Muscle of arm (tissue), 12 donors: Measurements from ENCODE around the gene RAD51B. TPM values are rescaled to one million over a fixed set of nuclear protein-coding genes. Genes with fewer than 3 reads are reported as not detected.
"Not testable (repeated sequence)": the region's sequence is repeated elsewhere in the genome, so short reads cannot be mapped to it uniquely, and the experiment has no call there.

Experiments
- DNase-seq: peaks from one replicate; pipeline ENCODE4 v3.0.0-alpha.2; 2013
- polyA plus RNA-seq, 12 donors: library from polyadenylated mRNA; unstranded; fragments of 120-200 nt; gene quantifications; one replicate each; pipeline ENCODE4 v1.2.1, GENCODE V29; 2013; ENCODE audit not compliant: insufficient read length in 12 of 12

The RAD51B gene
- polyA plus RNA-seq, 12 donors, result 6.3 to 13.1 (median 9.7) TPM; not detected in 2

DNA sequence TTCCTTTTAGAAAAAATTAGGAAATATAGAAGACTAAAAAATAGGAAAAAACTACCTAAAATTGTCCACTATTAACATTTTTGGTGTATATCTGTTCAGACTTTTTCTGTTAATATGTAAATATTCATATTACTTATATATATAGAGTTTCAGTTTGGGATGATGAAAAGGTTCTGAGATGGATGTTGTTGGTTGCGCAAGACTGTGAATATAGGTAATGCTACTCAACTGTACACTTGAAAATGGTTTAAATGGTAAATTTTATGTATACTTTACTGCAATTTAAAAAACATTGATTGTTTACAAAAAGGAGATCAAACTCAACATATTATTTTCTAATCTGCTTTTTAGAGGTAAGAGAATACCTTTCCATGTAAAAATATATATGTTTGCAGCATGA is 200.9 kb downstream of the RAD51B start:
- no peak for DNase-seq

DNA sequence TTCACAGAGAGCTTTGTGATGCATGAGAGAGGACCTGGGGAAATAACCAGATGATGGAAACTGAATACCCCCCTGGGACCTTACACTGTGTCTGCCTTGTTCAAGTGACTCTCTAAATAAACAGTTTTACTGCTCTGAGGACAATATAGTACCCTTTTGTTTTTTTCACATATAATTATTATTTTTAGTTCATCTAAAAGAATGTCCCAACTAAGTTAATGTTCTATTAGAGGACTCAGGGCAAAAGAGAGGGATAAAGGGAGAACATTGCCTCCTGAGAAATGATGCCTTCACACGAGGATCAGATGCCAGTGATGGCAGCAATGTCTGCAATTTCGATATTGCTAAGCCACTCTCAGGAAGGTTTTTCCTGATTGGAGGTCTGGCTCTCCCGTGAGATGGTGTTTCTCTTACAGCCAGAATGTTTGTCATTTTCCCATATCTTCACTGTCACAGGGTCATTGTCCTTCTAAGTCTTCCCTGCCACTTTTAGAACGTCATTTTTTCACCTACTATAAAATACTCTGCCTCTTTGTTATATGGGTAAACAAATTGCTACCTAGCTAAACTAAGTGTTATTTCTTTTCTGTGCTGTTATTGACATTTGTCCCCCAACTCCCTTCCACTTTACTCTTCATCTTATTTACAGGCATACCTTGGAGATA is 201.6 kb downstream of the RAD51B start:
- DNase-seq, result no peak

DNA sequence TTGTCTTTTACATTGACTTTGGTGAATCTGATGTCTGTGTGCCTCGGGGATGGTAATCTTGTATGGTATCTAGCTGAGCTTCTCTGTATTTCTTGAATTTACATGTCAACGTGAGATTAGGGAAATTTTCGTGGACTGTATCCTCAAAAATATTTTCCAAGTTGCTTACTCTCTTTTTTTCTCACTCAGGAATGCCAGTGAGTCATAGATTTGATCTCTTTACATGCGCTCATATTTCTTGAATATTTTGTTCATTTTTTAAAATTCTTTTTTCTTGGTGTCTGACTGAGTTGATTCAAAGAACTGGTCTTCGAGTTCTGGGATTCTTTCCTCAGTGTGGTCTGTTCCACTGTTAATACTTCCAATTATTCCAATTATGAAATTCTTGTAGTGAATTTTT is 207.7 kb downstream of the RAD51B start:
- DNase-seq, result no peak

DNA sequence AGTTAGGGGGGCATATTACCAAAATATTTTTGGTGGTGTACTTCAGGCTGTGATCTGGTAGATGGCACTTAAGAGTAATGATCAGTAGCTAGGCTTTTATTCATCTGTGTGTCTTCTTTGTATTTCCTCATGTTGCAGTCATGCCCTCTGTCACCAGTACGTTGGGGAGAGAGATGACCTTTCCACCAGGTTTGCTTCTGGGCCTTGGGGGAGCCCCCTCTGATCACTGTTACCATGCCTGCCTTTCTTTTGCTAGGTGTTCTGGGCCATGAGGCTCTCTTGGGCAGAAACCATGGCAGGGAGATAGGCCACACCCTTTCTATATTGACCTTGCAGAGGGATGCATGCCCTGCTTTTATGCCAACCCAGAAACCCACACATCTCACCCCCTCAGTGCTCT is 208.5 kb downstream of the RAD51B start:
- no peak for DNase-seq

- not testable (repeated sequence) for DNase-seq
These were observed 211.4 kb downstream of the RAD51B start for GRCh38 chr14:68031011-68031410.

DNA sequence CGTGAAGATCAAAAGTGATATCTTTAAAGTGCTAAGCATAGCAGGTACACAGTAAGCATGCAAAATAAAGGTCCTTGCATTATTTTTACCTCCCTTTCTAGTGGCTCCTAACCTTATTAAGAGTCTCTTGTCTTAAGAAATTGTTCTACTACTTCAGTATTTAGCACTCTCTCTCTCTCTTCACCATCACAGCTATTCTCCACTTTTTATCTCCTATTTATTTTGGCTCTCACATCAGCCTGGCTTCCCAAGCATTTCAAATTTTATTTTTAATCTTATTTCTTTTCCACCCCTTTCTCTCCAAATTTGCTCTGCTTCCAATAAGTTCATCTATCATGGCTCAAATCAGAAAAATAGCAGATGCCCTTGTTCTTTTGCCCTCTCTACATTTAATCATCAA is 212.6 kb downstream of the RAD51B start:
- DNase-seq, result no peak

DNA sequence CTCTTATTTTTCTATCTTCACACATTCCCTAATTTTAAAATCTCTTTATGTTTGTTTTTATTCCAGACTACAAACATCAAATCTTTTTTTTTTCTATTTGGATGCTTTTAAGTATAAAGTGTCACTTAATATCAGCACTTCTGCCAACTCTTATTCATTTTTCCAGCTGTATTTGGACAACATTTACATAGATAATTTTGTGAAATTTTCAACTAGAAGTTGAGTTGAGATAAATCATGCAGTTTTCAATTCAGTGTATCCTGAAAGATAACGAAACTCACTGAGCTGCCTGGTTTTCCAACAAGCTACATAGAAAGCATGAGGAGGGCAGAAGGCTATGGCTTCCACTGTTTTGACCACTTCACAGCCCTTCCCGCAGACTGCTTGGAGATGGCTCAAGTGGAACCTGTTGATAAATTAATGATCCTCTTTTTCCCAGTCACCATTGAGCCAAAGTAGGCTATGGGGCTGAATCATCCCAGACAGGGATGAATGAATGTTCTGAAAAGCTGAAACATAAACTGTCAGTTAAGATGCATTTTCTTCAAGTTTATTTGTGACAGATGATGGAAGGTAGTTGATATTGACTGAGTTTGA is 213.9 kb downstream of the RAD51B start:
- DNase-seq, result no peak

- no peak for DNase-seq
These were observed 215.3 kb downstream of the RAD51B start for GRCh38 chr14:68034896-68035295.

DNA sequence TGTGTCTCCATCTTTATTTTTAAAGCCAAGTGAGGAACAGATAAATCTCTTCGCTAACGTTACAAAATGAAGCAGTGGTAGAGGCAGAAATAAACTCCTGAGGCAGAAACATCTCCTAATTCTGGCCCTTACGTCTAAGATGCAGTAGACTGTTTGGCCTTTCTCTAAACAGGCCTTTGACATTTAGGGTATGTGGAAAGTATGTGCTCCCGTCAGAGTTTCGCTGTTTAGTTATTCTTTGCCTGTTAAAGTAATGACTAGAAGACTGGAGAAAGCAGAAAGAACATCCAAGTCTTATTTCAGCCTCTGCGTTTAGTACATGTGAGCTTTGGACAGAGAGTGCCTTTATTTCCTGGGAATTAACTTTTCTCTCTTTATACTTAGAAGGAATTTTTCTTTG is 216.6 kb downstream of the RAD51B start:
- peak; percentile 43 for DNase-seq

DNA sequence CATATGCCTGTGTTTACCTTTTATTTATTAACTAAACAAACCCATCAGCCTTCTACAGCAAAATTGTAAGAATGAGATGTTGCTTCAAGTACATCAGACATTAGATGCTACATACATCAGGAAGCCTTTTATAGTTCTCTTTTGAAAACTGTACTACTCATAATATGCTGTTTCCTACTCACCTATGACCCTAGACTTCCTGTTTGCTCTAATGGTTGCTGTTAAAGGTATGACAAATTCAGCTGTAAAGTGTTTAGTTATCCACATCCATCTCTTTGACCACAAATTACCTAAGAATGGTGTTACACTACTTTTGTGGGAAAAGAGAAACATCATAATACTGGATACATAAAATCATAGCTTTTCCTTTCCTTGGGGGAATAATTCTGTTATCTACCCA is 220.0 kb downstream of the RAD51B start:
- no peak for DNase-seq

- no peak for DNase-seq
These were observed 221.2 kb downstream of the RAD51B start for GRCh38 chr14:68040633-68041369.

DNA sequence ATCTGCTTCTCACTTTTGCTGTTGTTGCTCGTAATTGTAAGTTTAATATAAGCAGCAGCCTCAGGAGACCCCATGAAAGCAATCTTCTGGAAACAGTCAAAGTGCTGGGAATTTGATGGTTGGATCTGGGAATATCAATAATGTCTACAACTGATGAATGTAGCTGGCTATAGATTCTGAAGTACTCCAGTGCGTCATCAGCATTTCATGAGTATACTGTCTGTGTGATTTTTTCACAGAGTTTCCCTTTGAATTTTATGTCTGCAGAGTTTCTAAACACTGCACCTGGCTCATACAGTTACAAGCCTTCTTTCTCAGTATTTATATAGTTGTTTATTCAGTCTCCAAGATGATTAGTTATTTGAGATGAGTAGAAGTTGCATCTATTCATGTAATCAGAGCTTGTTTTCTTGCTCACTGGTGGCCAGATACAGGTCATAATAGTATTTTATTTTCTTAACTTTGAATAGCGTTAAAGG is 222.3 kb downstream of the RAD51B start:
- peak; percentile 59 for DNase-seq

- no peak for DNase-seq
These were observed 223.1 kb downstream of the RAD51B start for GRCh38 chr14:68042586-68043210.

DNA sequence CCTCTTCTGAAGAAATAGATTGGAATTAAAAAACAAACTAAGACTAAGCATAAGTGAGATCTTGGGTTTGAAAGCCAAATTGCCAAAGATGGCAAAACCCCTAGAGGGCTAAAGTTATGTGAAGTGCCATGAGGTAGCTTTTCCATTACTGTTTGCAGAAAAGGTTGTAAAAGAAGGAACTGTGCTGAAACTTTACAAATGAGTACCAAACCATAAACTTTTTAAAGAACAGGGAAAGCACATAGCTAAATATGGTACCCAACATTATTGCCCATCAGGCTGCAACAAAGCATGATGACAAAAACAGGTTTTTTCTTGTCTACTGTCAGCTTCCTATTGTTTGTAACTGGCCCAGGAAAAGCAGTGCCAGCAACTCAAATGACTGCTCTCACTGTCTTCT is 224.2 kb downstream of the RAD51B start:
- DNase-seq, result no peak

- no peak for DNase-seq
These were observed 228.3 kb downstream of the RAD51B start for GRCh38 chr14:68047906-68048305.

DNA sequence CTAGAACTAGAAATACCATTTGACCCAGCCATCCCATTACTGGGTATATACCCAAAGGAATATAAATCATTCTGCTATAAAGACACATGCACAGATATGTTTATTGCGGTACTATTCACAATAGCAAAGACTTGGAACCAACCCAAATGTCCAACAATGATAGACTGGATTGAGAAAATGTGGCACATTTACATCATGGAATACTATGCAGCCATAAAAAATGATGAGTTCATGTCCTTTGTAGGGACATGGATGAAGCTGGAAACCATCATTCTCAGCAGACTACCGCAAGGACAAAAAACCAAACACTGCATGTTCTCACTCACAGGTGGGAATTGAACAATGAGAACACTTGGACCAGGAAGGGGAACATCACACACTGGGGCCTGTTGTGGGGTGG is 229.2 kb downstream of the RAD51B start:
- not testable (repeated sequence) for DNase-seq

GRCh38 chr14:68050177-68050576 is 230.6 kb downstream of the RAD51B start:
- no peak for DNase-seq

DNA sequence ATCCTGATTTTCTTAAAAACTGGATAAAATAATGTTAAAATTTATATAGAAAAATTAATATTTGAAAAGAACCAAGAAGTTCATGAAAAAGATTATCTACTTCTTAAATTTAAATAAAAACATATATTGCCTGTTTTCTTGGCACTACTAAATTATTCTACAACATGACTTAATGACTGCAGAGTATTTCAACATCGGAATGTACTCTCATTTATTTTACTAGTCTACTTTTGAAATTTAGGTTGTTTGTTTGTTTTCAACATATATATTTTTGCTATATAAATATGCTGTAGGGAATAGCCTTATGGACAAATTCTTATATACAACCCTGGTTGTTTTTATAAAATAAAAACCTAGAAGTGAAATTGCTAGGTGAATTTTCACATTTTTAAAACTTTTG is 231.6 kb downstream of the RAD51B start:
- DNase-seq, result no peak

GRCh38 chr14:68060198-68060597 is 240.6 kb downstream of the RAD51B start:
- DNase-seq, result no peak

DNA sequence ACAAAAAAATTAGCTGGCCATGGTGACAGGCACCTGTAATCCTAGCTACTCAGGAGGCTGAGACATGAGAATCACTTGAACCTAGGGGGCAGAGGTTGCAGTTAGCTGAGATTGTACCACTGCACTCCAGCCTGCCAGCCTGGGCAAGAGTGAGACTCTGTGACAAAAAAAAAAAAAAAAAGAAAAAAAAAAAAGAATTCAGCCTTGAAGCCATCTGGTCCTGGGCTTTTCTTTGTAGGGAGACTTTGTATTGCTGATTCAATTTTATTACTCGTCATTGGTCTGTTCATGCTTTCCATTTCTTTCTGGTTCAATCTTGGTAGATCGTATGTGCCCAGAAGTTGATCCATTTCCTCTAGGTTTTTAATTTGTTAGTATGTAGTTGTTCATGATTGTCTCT is 243.1 kb downstream of the RAD51B start:
- no peak for DNase-seq

GRCh38 chr14:68065322-68065721 is 245.7 kb downstream of the RAD51B start:
- no peak for DNase-seq

DNA sequence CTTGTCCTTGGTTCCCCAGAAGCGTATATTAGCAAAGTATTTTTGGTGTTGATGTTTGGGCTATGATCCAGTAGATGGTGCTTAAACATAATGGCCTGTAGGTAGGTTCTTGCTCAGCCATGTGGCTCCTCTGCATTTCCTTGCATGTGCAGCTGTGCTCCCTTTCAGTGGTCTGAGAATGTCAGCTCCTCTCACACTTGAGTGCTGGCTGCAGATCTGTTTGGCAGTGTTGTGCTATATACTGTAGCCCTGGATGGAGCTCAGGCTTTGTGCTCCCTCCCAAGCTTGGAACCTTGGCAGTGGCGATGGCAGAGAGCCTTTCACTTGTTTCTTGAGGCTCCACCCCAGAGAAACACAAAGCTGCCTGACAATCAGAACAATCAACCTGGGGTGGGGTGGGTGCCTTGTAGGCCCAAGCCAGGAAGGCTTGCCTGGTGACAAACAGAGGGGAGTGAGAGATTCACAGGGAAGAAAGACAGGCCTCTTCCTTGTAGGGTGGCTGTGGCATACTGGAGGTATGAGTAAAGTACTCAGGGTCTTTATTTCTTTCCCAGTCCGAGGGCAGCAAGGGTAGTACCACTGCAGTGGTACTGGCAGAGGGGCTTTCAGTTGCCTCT is 255.3 kb downstream of the RAD51B start:
- no peak for DNase-seq
